ENCODE measurements around the gene DIPK1B.
"Not testable (repeated sequence)": the region's sequence is repeated elsewhere in the genome, so short reads cannot be mapped to it uniquely, and the experiment has no call there.

DIPK1B gene

DNA sequence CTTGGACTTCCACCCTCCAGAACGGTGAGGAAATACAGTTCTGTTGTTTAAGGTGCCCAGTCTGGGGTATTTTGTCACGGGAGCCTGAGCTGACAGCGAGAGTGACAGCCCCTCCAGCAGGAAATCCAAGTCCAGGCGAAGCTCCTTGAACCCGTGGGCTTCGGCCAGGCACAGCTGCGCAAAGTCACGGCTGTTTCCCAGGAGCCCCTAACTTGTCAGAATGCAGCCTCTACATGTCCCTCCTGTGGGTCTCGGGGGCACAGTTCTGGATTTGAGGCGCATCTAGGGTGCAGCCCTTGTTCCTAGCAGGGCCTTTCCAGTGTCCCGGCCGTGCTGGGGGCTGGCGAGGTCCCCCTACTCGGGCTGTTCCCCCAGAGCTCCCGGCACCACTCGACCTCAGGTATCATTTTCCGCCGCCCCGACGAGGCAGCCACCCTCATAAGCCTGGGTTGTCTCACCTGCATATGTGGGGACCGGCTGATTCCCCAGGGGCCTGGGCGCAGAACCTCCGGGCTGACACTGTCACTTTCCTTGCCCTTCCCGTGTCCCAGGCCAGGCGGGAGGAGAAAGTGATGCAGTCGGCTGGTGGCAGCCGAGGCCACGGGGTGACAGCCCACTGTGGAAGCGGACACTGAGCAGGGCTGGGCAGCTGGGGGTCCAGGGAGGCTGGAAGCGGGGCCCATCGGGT is 41.1 kb downstream of the DIPK1B start:
- DNase-seq (ENCODE audit: low read depth, low spot score), result no peak

DNA sequence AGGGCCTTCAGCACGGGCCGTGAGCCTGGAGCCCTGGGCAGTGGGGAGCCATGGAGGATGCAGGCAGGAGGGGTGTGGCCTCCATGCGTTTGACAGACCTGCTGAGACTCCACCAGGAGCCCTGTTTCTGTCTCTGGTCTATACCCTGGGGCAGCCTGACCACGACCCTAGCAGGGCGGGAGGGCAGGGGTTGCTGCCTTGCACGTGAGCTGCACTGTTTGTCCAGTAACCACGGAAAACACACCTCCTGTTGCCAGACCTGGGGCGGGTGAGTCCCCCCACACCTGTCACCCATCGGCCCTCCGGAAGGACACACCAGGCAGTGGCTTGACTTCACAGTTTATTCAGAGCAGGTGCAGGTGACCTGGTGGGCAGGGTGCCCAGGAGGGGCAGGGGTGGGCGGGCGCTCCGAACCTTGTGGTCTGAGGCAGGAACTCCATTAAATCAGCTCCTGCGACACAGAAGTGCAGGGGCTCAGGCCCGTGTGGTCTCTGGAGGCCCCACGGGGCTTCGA is 41.7 kb downstream of the DIPK1B start:
- DNase-seq (ENCODE audit: low read depth, low spot score), result no peak

DNA sequence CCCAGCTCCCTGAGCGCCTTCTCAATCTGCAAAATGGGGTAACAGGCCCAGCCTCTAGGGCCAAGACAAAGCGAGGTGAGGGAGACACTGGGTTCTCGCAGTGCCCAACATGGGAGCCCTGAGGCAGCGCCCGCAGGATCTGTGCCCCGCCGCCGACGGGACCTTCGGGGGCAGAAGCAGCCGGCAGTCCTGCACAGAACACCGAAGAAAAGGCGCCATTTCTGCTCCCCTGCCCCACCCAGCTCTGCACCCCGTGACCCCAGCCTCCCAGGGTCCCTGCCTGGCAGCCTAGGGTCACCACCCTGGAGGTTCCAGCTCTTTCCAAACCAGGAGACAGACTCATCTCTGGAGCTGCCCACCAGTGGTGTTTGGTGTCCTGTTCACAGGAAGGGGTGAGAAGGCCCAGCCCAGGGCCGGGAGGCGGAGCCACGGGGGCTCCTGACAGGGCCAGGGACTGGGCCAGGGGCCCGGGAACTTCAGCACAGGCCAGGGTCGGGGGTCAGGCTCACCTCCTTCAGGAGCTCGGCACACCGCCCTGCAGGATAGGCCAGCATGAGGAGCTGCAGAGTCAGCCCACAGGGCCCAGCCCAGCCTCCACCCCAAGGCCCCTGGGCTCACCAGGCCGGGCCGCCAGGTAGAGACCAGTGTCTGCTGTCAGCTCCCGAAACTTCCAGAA is 42.4 kb downstream of the DIPK1B start:
- DNase-seq (ENCODE audit: low read depth, low spot score), result no peak

- not testable (repeated sequence) for DNase-seq (ENCODE audit: low read depth, low spot score)
Measured at GRCh38 chr9:136755302-136756133, 43.1 kb downstream of the DIPK1B start.

DNA sequence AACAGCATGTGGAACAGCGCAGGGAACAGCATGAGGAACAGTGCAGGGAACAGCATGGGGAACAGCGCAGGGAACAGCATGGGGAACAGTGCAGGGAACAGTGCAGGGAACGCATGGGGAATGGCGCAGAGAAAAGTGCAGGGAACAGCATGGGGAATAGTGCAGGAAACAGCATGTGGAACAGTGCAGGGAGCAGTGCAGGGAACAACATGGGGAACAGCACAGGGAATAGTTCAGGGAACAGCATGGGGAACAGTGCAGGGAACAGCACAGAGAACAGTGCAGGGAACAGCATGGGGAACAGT is 43.7 kb downstream of the DIPK1B start:
- DNase-seq (ENCODE audit: low read depth, low spot score), result no peak

- DNase-seq (ENCODE audit: low read depth, low spot score), result no peak
Measured at GRCh38 chr9:136756836-136757235, 44.5 kb downstream of the DIPK1B start.

- DNase-seq (ENCODE audit: low read depth, low spot score), result no peak
Measured at GRCh38 chr9:136757328-136757727, 45.0 kb downstream of the DIPK1B start.

DNA sequence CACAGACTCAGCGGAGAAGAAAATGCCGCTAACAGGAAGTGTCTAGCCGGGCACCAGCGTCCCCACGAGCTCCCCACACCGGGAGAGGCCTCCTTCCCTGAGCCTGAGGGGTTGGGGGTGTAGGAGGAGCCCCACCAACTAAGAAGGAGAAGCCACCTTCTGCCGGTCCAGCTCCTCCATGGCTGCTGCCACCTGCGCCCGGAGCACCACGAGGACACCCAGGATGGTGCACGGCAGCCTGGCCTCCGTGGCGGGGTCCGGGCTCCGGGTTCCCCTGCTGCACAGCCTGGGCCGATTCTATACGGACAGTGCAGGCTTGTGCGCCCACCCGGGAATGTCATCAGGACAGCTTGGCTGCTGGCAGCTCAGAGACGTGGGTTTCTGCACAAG is 45.4 kb downstream of the DIPK1B start:
- DNase-seq (ENCODE audit: low read depth, low spot score), result no peak

DNA sequence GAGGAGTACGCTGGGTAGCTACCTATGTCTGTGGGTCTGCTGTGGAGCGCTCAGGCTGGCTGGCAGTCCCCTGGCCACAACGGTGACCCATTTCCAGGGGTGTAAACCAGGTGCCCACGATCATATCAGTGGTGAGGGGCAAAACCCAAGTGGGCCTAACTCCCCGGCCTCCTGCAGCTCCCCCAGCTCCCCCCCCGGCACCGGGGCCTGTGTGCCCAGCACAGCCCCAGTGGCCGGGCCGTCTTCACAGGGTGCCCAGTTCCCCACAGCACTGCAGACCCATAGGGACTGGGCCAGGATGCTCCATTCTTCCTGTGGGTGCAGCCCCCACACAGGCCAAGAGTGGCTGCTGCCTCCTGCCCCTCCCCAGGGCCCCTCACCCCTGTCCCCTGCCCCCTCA is 46.6 kb downstream of the DIPK1B start:
- no peak for DNase-seq (ENCODE audit: low read depth, low spot score)

- no peak for DNase-seq (ENCODE audit: low read depth, low spot score)
Measured at GRCh38 chr9:136759436-136760325, 47.3 kb downstream of the DIPK1B start.

DNA sequence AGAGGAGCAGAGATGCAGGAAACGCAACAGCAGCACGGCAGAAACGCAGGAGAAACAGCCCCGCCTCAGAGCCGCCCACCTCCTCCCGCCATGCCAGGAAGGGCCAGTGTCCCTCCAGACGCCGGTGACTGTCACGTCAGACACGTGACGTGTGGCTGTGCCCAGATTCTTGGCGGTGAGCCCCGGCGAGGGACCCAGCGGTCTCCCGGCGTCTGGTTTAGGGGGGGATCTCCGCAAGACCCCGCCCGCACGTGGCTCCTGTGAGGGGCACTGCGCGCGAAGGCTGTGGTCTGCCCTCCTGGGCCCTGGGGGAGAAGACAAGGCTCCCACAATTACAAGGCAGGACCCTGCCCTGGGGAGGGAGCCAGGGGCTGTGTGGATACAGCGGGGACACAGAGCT is 48.1 kb downstream of the DIPK1B start:
- no peak for DNase-seq (ENCODE audit: low read depth, low spot score)

GRCh38 chr9:136760834-136761544 is 48.6 kb downstream of the DIPK1B start:
- peak; percentile 78 for DNase-seq (ENCODE audit: low read depth, low spot score)

- no peak for DNase-seq (ENCODE audit: low read depth, low spot score)
Measured at GRCh38 chr9:136761545-136761981, 49.2 kb downstream of the DIPK1B start.

DNA sequence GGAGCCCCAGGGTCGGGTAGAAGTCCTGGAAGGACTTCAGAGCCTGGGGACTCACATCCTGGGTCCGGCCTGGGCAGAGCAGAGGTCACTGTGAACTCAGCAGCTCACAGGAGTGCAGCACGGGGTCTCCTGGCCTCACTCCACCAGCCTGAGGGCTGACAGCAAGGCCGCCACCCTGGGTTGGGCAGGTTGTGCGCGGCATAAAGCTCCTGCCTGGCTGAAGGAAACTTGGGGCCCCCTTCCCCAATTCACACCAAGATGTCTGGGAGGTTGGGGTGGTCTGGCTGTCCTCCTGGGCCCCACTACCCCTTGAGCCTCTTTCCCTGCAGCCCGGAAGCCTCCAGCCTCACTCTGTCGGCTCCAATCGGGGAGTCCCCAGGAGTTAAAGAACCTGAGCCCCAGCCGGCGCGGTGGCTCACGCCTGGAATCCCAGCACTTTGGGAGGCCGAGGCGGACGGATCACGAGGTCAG is 49.9 kb downstream of the DIPK1B start:
- DNase-seq (ENCODE audit: low read depth, low spot score), result no peak

- peak; percentile 44 for DNase-seq (ENCODE audit: low read depth, low spot score)
Measured at GRCh38 chr9:136762915-136763648, 50.7 kb downstream of the DIPK1B start.

DNA sequence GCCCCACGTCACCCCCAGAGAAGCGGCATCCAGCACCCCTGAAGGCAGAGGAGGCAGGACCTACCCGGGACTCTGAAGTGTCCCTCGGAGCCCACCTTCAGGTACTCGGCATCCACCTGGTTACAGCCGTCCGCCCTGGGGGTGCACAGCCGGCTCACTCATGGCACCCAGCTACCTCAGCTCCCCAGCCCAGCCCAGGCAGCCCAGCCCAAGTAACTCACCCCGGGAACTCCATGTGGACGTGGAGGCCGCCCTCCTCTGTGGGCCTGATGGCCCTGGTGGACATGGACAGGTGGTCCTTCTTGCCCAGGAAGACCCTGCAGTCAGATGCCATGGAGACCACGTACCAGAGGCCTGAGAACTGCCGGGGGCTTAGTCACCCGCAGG is 51.3 kb downstream of the DIPK1B start:
- DNase-seq (ENCODE audit: low read depth, low spot score), result no peak

DNA sequence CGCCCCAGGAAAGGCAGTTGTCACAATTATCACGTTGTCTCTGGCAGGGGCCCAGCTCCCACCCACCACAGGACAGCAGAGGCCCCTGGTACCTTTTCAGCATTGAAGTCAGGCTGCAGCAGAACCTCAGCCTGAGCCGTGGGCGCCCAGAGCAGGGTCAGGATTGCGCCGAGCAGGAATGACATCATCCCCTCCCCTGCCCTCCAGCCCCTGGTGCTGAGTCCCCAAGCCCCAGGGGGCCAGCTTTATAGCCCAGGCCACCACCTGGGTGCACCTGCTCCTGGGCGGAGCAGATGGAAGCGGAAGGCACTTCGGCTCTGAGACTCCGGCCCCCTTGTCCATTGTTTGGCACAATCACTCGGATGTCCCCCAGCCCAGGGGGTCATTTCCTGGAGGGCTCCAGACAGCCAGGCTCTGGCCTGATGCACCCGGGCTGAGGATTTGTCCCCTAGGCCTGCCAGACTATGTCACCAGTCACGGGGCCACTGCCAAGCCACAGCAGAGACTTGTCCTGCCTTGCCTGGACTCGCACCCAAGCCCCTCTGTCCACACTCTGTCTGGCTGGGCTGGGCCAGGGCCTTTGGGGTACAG is 52.0 kb downstream of the DIPK1B start, which contains the start of gene LCN15:
Gene LCN15, minus strand, starts transcription at position 218 of the 591 bp plus-strand sequence. Its CDS starts 30 bp downstream, at position 188.
- DNase-seq (ENCODE audit: low read depth, low spot score), result no peak

DNA sequence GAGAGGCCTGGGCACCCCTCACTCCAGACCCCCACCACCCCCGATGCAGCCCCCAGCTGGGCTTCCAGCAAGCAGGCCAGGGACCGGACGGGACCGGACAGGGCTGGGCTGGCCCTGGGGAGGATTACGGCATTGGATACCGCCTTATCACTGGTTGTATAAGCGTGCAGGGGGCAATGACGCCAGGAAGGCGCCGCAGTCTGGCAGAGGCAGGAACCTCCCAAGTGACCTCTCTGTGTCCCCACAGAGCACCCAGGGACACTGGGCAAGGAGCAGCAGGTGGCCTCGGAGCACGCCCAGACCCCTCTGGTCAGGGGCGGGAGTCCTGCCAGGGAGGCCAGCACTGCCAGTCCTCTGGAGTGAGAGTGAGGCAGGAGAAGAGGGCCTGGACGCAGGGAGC is 52.7 kb downstream of the DIPK1B start:
- DNase-seq (ENCODE audit: low read depth, low spot score), result no peak

DNA sequence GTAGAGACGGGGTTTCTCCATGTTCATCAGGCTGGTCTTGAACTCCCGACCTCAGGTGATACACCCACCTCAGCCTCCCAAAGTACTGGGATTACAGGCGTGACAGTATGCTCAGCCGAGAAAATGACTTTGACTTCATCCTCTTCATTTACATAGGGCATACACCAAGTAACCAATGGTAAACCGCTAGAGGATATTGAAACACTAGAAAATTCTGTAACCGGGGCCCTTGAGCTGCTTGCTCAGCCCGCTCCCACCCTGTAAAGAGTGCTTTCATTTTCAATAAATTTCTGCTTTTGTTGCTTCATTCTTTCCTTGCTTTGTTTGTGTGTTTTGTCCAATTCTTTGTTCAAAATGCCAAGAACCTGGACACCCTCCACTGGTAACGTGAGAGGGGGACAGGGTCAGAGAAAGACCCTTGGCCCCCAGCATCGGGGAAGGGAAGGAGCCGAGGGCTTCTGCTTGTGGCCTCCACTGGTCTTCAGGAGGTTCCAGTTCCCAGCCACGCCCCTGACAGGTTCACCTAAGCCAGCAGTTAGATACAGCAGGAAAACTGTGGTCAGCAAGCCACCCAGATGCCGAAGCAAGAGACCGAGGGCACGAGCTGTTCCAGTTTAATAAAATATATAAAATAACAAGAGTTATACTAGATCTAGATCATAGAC is 53.5 kb downstream of the DIPK1B start:
- not testable (repeated sequence) for DNase-seq (ENCODE audit: low read depth, low spot score)
